HCT116 (cell line): ENCODE measurements around the gene PPP2R5B.

ENCODE experiments used
- CTCF ChIP-seq, 3 experiments: fragments of 200-600 bp in 1 of 3; sonication (generic) in 1 of 3; IDR thresholded peaks in 2 of 3; conservative IDR thresholded peaks in 1 of 3; 2 replicates each; pipeline ENCODE4 v1.5.1; 2012 to 2017; ENCODE audit warnings: low read depth in 2 of 3, low read length in 2 of 3, antibody characterized with exemption in 1 of 3, borderline replicate concordance in 1 of 3, control low read depth in 1 of 3, mild to moderate bottlenecking in 1 of 3, mixed read lengths in 1 of 3, mixed run types in 1 of 3, moderate library complexity in 1 of 3; ENCODE audit not compliant: insufficient read depth in 1 of 3
- JUND ChIP-seq: IDR thresholded peaks from 2 replicates; pipeline ENCODE4 v1.6.1; 2012
- POLR2AphosphoS5 ChIP-seq: IDR thresholded peaks from 2 replicates; pipeline ENCODE4 v1.6.1; 2011; ENCODE audit warnings: mild to moderate bottlenecking, low read depth, low read length, moderate library complexity
- RAD21 ChIP-seq: IDR thresholded peaks from 2 replicates; pipeline ENCODE4 v1.6.1; 2012; ENCODE audit warnings: low read depth, mild to moderate bottlenecking
- REST ChIP-seq: IDR thresholded peaks from 2 replicates; pipeline ENCODE4 v1.6.1; 2012; ENCODE audit warnings: low read depth

- no peak for TF ChIP-seq CTCF (IDR thresholded peaks at IDR 0.05 in 2 of 3, conservative IDR thresholded peaks at IDR 0.05 in 1 of 3; ENCODE audit: borderline replicate concordance in 1 of 3, insufficient read depth in 1 of 3, low read depth in 2 of 3, low read length in 2 of 3)
- no peak for TF ChIP-seq REST
- TF ChIP-seq RAD21 = no peak
- no peak for TF ChIP-seq JUND
- TF ChIP-seq POLR2AphosphoS5 = no peak
Measured at GRCh38 chr11:64929625-64930024, 5.1 kb downstream of the PPP2R5B start.
